ENCODE data around the gene CD93. TPM values are rescaled to one million over a fixed set of nuclear protein-coding genes. Genes with fewer than 3 reads are reported as not detected.

CD93 gene
- total RNA-seq, result under 0.01 TPM in 1 of 2 replicates, not detected in the other
- polyA plus RNA-seq, result 0.01 TPM in 1 of 2 replicates, not detected in the other
- not detected in 2 replicates for polyA plus RNA-seq (2012)
- not detected in 2 replicates for polyA minus RNA-seq (ENCODE audit: low replicate concordance)

- Histone ChIP-seq H3K27me3 (ENCODE audit: control insufficient read depth, insufficient read depth, low read length) (no peaks in the 10 kb centered on the region), H3K79me2 (ENCODE audit: control insufficient read depth, insufficient read depth, low read length) (no peaks in the 10 kb centered on the region), H2AFZ (ENCODE audit: low read length) (no peak within 1 kb of the TSS), H3K4me2 (ENCODE audit: extremely low read depth, insufficient read depth, low read length) (no peak within 1 kb of the TSS), H3K9ac (ENCODE audit: insufficient read depth, low read length) (no peak within 1 kb of the TSS), H3K9me3 (ENCODE audit: control insufficient read depth, insufficient read depth, low read depth, low read length) (no peaks in the 10 kb centered on the region), H4K20me1 (ENCODE audit: control insufficient read depth, extremely low read depth, insufficient read depth, low read length) (no peaks in the 10 kb centered on the region), H3K36me3 (ENCODE audit: control insufficient read depth, insufficient read depth, low read length) (no peaks in the 10 kb centered on the region), H3K27ac (ENCODE audit: insufficient read depth, low read length) (no peak within 1 kb of the TSS), H3K4me3 (replicated peaks in 1 of 4; ENCODE audit: control extremely low read depth in 1 of 4, insufficient read depth in 1 of 4, low read depth in 3 of 4, low read length in 4 of 4) (no peak within 1 kb of the TSS), H3K4me1 (ENCODE audit: control insufficient read depth, extremely low read depth, insufficient read depth, low read length) (no peaks in the 10 kb centered on the region)
- peak in 1 of 2 donors; percentile 18 for DNase-seq (ENCODE audit: low read depth in 2 of 2)
- TF ChIP-seq CTCF (conservative IDR thresholded peaks at IDR 0.05 in 1 of 2, IDR thresholded peaks at IDR 0.05 in 1 of 2; ENCODE audit: low read depth in 1 of 2, low read length in 2 of 2), result no peak
- no peak for TF ChIP-seq EZH2 (IDR thresholded peaks at IDR 0.05; ENCODE audit: low read length, missing control alignments)
Observed at GRCh38 chr20:23086056-23086566, at the start of gene CD93. Gene CD93, minus strand, starts transcription at chr20:23086324. Its CDS starts 132 bp downstream, at chr20:23086192.

- H4K20me1 ChIP-seq (ENCODE audit: control insufficient read depth, extremely low read depth, insufficient read depth, low read length), result no peaks in the 10 kb centered on the region
- H3K9me3 ChIP-seq (ENCODE audit: control insufficient read depth, insufficient read depth, low read depth, low read length), result no peaks in the 10 kb centered on the region
- TF ChIP-seq EZH2 (IDR thresholded peaks at IDR 0.05; ENCODE audit: low read length, missing control alignments) (no peak), CTCF (conservative IDR thresholded peaks at IDR 0.05 in 1 of 2, IDR thresholded peaks at IDR 0.05 in 1 of 2; ENCODE audit: low read depth in 1 of 2, low read length in 2 of 2) (no peak)
- H3K36me3 ChIP-seq (ENCODE audit: control insufficient read depth, insufficient read depth, low read length), result no peaks in the 10 kb centered on the region
- no peaks in the 10 kb centered on the region for H3K4me1 ChIP-seq (ENCODE audit: control insufficient read depth, extremely low read depth, insufficient read depth, low read length)
- H3K4me2 ChIP-seq (ENCODE audit: extremely low read depth, insufficient read depth, low read length), result no peak overlapping the region
- H3K79me2 ChIP-seq (ENCODE audit: control insufficient read depth, insufficient read depth, low read length), result no peaks in the 10 kb centered on the region
- no peak overlapping the region for H3K27ac ChIP-seq (ENCODE audit: insufficient read depth, low read length)
- no peaks in the 10 kb centered on the region for H3K27me3 ChIP-seq (ENCODE audit: control insufficient read depth, insufficient read depth, low read length)
- no peak for DNase-seq (ENCODE audit: low read depth in 2 of 2)
- H3K9ac ChIP-seq (ENCODE audit: insufficient read depth, low read length), result no peak overlapping the region
- no peak overlapping the region for H3K4me3 ChIP-seq (replicated peaks in 1 of 4; ENCODE audit: control extremely low read depth in 1 of 4, insufficient read depth in 1 of 4, low read depth in 3 of 4, low read length in 4 of 4)
- H2AFZ ChIP-seq (ENCODE audit: low read length), result no peak overlapping the region
Observed at GRCh38 chr20:23133560-23133998, 47.5 kb upstream of the CD93 start.

GRCh38 chr20:23132930-23133559, 46.9 kb upstream of the CD93 start:
- H3K9ac ChIP-seq (ENCODE audit: insufficient read depth, low read length), result no peak overlapping the region
- H3K27me3 ChIP-seq (ENCODE audit: control insufficient read depth, insufficient read depth, low read length), result no peaks in the 10 kb centered on the region
- no peaks in the 10 kb centered on the region for H3K9me3 ChIP-seq (ENCODE audit: control insufficient read depth, insufficient read depth, low read depth, low read length)
- no peaks in the 10 kb centered on the region for H3K79me2 ChIP-seq (ENCODE audit: control insufficient read depth, insufficient read depth, low read length)
- H3K4me1 ChIP-seq (ENCODE audit: control insufficient read depth, extremely low read depth, insufficient read depth, low read length), result no peaks in the 10 kb centered on the region
- no peaks in the 10 kb centered on the region for H4K20me1 ChIP-seq (ENCODE audit: control insufficient read depth, extremely low read depth, insufficient read depth, low read length)
- H3K4me3 ChIP-seq (replicated peaks in 1 of 4; ENCODE audit: control extremely low read depth in 1 of 4, insufficient read depth in 1 of 4, low read depth in 3 of 4, low read length in 4 of 4), result no peak overlapping the region
- no peak overlapping the region for H3K27ac ChIP-seq (ENCODE audit: insufficient read depth, low read length)
- DNase-seq (ENCODE audit: low read depth in 2 of 2), result no peak
- H2AFZ ChIP-seq (ENCODE audit: low read length), result no peak overlapping the region
- H3K36me3 ChIP-seq (ENCODE audit: control insufficient read depth, insufficient read depth, low read length), result no peaks in the 10 kb centered on the region
- TF ChIP-seq CTCF (conservative IDR thresholded peaks at IDR 0.05 in 1 of 2, IDR thresholded peaks at IDR 0.05 in 1 of 2; ENCODE audit: low read depth in 1 of 2, low read length in 2 of 2) (no peak), EZH2 (IDR thresholded peaks at IDR 0.05; ENCODE audit: low read length, missing control alignments) (no peak)
- no peak overlapping the region for H3K4me2 ChIP-seq (ENCODE audit: extremely low read depth, insufficient read depth, low read length)
